ENCODE data around the gene RRM2.

The RRM2 gene

GRCh38 chr2:10165282-10165681 is 42.7 kb downstream of the RRM2 start:
- no peaks in the 10 kb centered on the region for H3K36me3 Mint-ChIP-seq
- no peak overlapping the region for H3K27ac Mint-ChIP-seq
- H3K4me1 Mint-ChIP-seq (ENCODE audit: low read depth): peaks cover 2% of the 10 kb centered on the region
- H3K9me3 Mint-ChIP-seq (ENCODE audit: low read depth): no peaks in the 10 kb centered on the region
- H3K27me3 Mint-ChIP-seq: no peaks in the 10 kb centered on the region
- no peak overlapping the region for H3K4me3 Mint-ChIP-seq

- no peaks in the 10 kb centered on the region for H3K27me3 Mint-ChIP-seq
Measured at GRCh38 chr2:10165861-10166675, 43.5 kb downstream of the RRM2 start.

DNA sequence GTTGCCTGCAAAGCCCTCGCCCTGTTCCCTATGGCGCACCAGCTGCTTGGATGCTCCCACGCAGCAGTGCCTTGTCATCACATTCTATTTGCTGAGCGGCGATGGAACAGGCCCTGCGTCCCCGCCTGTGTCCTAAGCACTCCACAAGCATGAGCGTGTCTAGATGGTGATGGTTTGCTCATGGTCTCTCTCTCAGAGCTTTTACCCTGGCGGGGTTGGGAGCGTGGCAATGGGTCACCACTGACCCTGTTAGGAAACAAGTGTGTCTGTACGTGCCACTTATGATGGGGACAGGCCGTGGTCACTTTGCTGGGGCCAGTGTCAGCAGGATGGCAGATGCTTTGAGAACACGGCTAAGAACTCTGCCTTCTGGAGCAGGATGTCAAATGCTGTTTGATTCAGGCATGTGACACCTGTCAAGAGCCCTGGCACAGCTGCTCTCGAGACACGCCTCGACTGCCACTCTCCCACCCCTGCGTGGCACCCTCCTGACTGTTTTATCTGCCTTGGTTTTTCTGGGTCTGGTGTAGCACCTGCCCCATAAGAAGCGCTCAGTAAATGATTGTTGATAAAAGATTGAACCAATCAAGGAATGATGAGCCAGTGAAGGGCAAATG is 44.2 kb downstream of the RRM2 start:
- Mint-ChIP-seq H3K27ac (no peak overlapping the region), H3K4me3 (no peak overlapping the region), H3K4me1 (ENCODE audit: low read depth) (peaks cover 2% of the 10 kb centered on the region), H3K36me3 (no peaks in the 10 kb centered on the region), H3K9me3 (ENCODE audit: low read depth) (no peaks in the 10 kb centered on the region), H3K27me3 (no peaks in the 10 kb centered on the region)

More at GRCh38 chr2:10165861-10166675, 43.5 kb downstream of the RRM2 start:
- Mint-ChIP-seq H3K4me1 (ENCODE audit: low read depth) (peaks cover 2% of the 10 kb centered on the region), H3K4me3 (no peak overlapping the region), H3K27ac (no peak overlapping the region), H3K9me3 (ENCODE audit: low read depth) (no peaks in the 10 kb centered on the region), H3K36me3 (no peaks in the 10 kb centered on the region)

- H3K4me1 Mint-ChIP-seq (ENCODE audit: low read depth): peaks cover 2% of the 10 kb centered on the region
- H3K27me3 Mint-ChIP-seq: no peaks in the 10 kb centered on the region
- H3K36me3 Mint-ChIP-seq: no peaks in the 10 kb centered on the region
- no peak overlapping the region for H3K4me3 Mint-ChIP-seq
- H3K9me3 Mint-ChIP-seq (ENCODE audit: low read depth): no peaks in the 10 kb centered on the region
- H3K27ac Mint-ChIP-seq: no peak overlapping the region
Measured at GRCh38 chr2:10167316-10167715, 44.8 kb downstream of the RRM2 start.

- Mint-ChIP-seq H3K27ac (no peak overlapping the region), H3K36me3 (no peaks in the 10 kb centered on the region), H3K27me3 (no peaks in the 10 kb centered on the region), H3K4me3 (no peak overlapping the region), H3K9me3 (ENCODE audit: low read depth) (no peaks in the 10 kb centered on the region), H3K4me1 (ENCODE audit: low read depth) (peaks cover 2% of the 10 kb centered on the region)
Measured at GRCh38 chr2:10168221-10168620, 45.7 kb downstream of the RRM2 start.

DNA sequence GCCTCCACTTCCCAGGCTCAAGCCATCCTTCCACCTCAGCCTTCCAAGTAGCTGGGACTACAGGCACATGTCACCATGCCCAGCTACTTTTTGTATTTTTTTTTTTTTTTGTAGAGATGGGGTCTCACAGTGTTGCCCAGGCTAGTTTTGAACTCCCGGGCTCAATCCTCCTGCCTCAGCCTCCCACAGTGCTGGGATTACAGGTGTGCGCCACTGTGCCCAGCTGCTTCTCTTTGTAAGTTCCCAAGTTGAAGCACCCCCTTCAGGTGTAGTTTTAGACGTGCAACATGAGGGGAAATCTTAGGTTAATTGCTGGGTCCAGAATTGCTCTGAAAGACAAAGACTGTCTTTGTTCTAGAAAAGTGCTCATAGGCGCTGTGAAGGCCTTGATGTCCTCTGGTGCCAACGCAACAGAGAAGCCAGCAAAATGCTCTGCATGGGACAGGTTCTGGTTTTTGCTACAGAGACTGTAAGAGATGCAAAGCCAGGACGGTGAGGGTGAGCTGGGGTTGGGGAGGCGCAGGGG is 46.6 kb downstream of the RRM2 start:
- Mint-ChIP-seq H3K4me1 (ENCODE audit: low read depth) (no peaks in the 10 kb centered on the region), H3K4me3 (no peak overlapping the region), H3K9me3 (ENCODE audit: low read depth) (no peaks in the 10 kb centered on the region), H3K27me3 (no peaks in the 10 kb centered on the region), H3K36me3 (no peaks in the 10 kb centered on the region), H3K27ac (no peak overlapping the region)

DNA sequence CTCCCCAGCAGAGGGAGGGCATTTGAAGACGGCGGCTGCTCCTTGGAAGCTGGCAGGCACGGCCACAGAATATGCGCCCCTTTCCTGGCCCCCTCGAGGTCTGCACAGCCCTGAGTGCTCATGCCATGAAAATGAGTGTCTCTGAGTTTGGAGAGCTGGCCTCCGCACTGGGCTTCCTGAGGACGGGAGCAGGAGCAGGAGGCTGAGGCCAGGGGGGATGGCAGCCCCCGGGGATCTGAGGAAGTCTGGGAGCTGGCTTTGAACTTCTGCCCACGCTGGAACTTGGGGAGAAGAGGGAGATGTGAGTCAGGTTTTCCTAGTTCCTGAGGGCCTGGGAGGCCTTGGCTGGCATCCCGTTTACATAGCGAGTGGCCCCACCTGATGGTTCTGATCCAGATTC is 47.0 kb downstream of the RRM2 start:
- Mint-ChIP-seq H3K27me3 (no peaks in the 10 kb centered on the region), H3K27ac (no peak overlapping the region), H3K9me3 (ENCODE audit: low read depth) (no peaks in the 10 kb centered on the region), H3K36me3 (no peaks in the 10 kb centered on the region), H3K4me3 (no peak overlapping the region), H3K4me1 (ENCODE audit: low read depth) (no peaks in the 10 kb centered on the region)

DNA sequence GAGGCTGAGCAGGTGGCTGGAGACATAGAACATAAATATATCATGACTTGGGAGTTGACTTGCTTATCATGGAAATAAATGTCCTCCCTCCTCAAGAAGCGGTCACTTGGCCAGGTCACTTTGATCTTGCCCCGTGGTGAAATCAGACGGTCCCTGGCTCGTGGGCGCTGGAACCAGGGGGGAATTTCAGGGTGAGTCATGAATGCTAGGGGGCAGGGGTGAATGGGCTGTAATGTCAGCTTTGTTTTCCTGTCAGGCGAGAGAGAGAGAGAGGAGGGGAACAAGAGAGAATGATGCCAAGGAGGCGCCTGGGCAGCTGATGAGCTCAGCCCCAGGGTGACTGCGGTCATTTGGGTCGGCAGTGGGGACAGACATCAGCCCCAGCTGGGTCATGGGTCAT is 47.7 kb downstream of the RRM2 start:
- H3K36me3 Mint-ChIP-seq: no peaks in the 10 kb centered on the region
- H3K27ac Mint-ChIP-seq: no peak overlapping the region
- no peaks in the 10 kb centered on the region for H3K4me1 Mint-ChIP-seq (ENCODE audit: low read depth)
- no peak overlapping the region for H3K4me3 Mint-ChIP-seq
- no peaks in the 10 kb centered on the region for H3K9me3 Mint-ChIP-seq (ENCODE audit: low read depth)
- H3K27me3 Mint-ChIP-seq: no peaks in the 10 kb centered on the region

DNA sequence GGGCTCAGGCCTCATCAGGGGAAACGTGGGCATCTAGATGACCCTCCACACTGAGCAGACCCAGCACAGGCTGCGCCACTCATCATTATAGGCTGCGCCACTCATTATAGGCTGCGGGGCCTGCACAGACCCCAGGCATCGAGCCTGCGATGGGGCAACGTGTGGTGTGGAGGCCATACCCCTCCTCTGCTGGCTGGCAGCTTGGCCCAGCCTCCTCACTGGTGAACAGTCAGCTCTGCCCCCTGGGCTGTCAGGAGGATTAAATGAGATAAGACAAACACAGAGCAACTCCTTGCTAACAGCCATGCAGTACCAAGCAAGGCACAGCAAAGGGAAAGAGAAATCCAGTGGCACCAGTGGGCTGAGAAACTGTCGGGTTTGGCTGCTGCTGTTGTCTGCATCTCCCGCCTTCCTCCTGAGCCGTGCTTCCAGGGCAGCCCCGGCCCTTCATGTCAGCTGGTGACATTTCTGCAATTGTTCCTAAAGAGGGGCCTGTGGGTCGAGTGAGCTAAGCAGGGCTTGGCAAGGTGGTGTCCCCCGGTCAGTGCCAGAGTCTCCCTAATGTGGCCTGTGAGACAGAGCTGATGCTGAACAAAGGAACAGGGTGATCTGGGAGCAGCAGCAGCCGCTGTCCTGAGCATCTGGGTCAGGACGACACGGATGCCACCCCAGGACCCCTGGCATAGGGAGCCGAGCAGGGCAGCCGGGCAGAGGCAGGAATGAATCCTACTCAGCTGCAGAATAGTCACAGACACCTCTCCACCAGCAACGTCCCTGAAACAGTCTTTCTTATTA is 48.7 kb downstream of the RRM2 start:
- Mint-ChIP-seq H3K27ac (no peak overlapping the region), H3K27me3 (no peaks in the 10 kb centered on the region), H3K9me3 (ENCODE audit: low read depth) (no peaks in the 10 kb centered on the region), H3K36me3 (no peaks in the 10 kb centered on the region), H3K4me1 (ENCODE audit: low read depth) (no peaks in the 10 kb centered on the region), H3K4me3 (no peak overlapping the region)

GRCh38 chr2:10172033-10172871 is 49.7 kb downstream of the RRM2 start:
- Mint-ChIP-seq H3K27ac (no peak overlapping the region), H3K27me3 (no peaks in the 10 kb centered on the region), H3K36me3 (no peaks in the 10 kb centered on the region), H3K9me3 (ENCODE audit: low read depth) (no peaks in the 10 kb centered on the region), H3K4me1 (ENCODE audit: low read depth) (no peaks in the 10 kb centered on the region), H3K4me3 (no peak overlapping the region)

DNA sequence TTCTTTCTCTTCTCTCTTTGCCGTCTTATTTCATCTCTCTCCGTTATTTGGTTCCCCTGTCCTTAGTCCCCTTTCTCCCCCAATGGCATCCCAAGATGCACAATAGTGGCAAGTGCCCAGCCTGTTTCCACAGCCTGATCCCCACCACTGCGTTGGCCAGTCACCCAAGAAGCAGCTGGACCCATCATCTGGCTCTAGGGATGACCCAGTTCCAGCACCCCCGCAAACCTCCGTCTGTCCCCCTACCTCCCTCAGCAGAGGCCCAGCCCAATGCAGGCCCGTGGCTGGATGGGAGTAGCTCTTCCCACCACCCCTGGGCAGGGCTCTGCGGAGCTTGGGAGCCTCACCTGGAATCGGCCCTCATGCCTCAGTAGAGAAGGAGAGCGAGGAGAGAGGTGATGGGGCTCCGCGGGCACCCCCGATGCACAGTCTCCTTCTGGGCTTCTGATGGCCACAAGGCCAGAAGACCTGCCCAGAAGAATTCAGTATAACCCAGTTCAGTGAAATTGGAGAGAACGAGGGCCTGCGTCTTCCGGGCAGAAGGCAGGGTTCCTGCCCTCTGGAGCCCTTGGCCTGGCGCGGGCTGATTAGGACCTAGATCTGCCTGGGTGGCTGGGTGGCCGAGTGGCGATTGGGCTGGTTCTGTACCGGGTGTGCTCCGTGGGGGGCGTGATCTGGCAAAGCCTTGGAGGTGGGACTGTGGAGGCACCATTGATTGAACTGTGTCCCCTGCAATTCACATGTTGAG is 50.9 kb downstream of the RRM2 start:
- Mint-ChIP-seq H3K4me1 (ENCODE audit: low read depth) (no peaks in the 10 kb centered on the region), H3K27me3 (no peaks in the 10 kb centered on the region), H3K36me3 (no peaks in the 10 kb centered on the region), H3K4me3 (no peak overlapping the region), H3K9me3 (ENCODE audit: low read depth) (no peaks in the 10 kb centered on the region), H3K27ac (no peak overlapping the region)

- Mint-ChIP-seq H3K36me3 (no peaks in the 10 kb centered on the region), H3K4me1 (ENCODE audit: low read depth) (no peaks in the 10 kb centered on the region), H3K27me3 (no peaks in the 10 kb centered on the region), H3K4me3 (no peak overlapping the region), H3K27ac (no peak overlapping the region), H3K9me3 (ENCODE audit: low read depth) (no peaks in the 10 kb centered on the region)
Measured at GRCh38 chr2:10174173-10174572, 51.6 kb downstream of the RRM2 start.

GRCh38 chr2:10175441-10175840 is 52.9 kb downstream of the RRM2 start:
- H3K4me3 Mint-ChIP-seq: no peak overlapping the region
- H3K27me3 Mint-ChIP-seq: no peaks in the 10 kb centered on the region
- no peaks in the 10 kb centered on the region for H3K4me1 Mint-ChIP-seq (ENCODE audit: low read depth)
- no peak overlapping the region for H3K27ac Mint-ChIP-seq
- H3K36me3 Mint-ChIP-seq: no peaks in the 10 kb centered on the region
- no peaks in the 10 kb centered on the region for H3K9me3 Mint-ChIP-seq (ENCODE audit: low read depth)

DNA sequence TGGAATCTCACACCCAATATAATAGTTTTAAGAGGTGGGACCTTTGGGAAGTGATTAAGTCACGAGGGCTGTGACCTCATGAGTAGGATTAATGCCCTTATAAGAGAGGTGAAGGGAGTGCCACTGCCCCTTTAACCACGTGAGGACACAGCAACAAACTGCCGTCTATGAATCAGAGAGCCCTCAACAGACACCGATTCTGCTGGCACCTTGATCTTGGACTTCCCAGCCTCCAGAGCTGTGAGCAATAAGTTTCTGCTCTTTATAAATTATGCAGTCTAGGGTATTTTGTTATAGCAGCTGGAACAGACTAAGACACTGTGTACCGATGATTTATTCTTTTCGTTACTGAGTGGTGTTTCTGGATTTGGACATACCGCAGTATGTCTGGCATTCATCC is 56.2 kb downstream of the RRM2 start:
- Mint-ChIP-seq H3K4me1 (ENCODE audit: low read depth) (no peaks in the 10 kb centered on the region), H3K27ac (no peak overlapping the region), H3K27me3 (no peaks in the 10 kb centered on the region), H3K36me3 (peaks cover 4% of the 10 kb centered on the region), H3K4me3 (no peak overlapping the region), H3K9me3 (ENCODE audit: low read depth) (no peaks in the 10 kb centered on the region)

Data from activated naive CD8-positive, alpha-beta T cell (primary cell).